ENCODE measurements around the gene IL10. TPM values are rescaled to one million over a fixed set of nuclear protein-coding genes. Genes with fewer than 3 reads are reported as not detected.

Gene IL10
- total and polyA plus RNA-seq, 4 donors = 0.23 to 3.1 (median 0.87) TPM

- no peak overlapping the region for H3K4me3 ChIP-seq (ENCODE audit: low read depth, low read length)
- 67% methylated on average over 1 of the region's 3 CpGs for WGBS (ENCODE audit: insufficient coverage)
- no peak for DNase-seq (ENCODE audit: low read depth in 4 of 6, low spot score in 6 of 6)
Measured at GRCh38 chr1:206738370-206739366, 33.6 kb downstream of the IL10 start.

GRCh38 chr1:206737729-206738201 lies 34.5 kb downstream of the IL10 start:
- H3K4me1 ChIP-seq (ENCODE audit: control insufficient read depth, insufficient read depth, low read length) = no peaks in the 10 kb centered on the region
- no peaks in the 10 kb centered on the region for H3K27me3 ChIP-seq (ENCODE audit: control insufficient read depth, insufficient read depth, low read length)
- DNase-seq (ENCODE audit: low read depth in 4 of 6, low spot score in 6 of 6) = no peak
- 25% methylated on average over 1 of the region's 3 CpGs for WGBS (ENCODE audit: insufficient coverage)
- no peaks in the 10 kb centered on the region for H3K9me3 ChIP-seq (ENCODE audit: control insufficient read depth, insufficient read depth, low read length)
- H3K36me3 ChIP-seq (ENCODE audit: control insufficient read depth, insufficient read depth, low read length) = peaks cover 26% of the 10 kb centered on the region
- no peak overlapping the region for H3K4me3 ChIP-seq (ENCODE audit: low read depth, low read length)
- H3K27ac ChIP-seq (ENCODE audit: low read depth, low read length) = no peak overlapping the region

More at GRCh38 chr1:206738370-206739366, 33.6 kb downstream of the IL10 start:
- Histone ChIP-seq H3K36me3 (ENCODE audit: control insufficient read depth, insufficient read depth, low read length) (peaks cover 18% of the 10 kb centered on the region), H3K27me3 (ENCODE audit: control insufficient read depth, insufficient read depth, low read length) (no peaks in the 10 kb centered on the region), H3K9me3 (ENCODE audit: control insufficient read depth, insufficient read depth, low read length) (no peaks in the 10 kb centered on the region), H3K4me1 (ENCODE audit: control insufficient read depth, insufficient read depth, low read length) (no peaks in the 10 kb centered on the region), H3K27ac (ENCODE audit: low read depth, low read length) (no peak overlapping the region)

- H3K9me3 ChIP-seq (ENCODE audit: control insufficient read depth, insufficient read depth, low read length) = no peaks in the 10 kb centered on the region
- H3K36me3 ChIP-seq (ENCODE audit: control insufficient read depth, insufficient read depth, low read length) = peaks cover 32% of the 10 kb centered on the region
- no peaks in the 10 kb centered on the region for H3K4me1 ChIP-seq (ENCODE audit: control insufficient read depth, insufficient read depth, low read length)
- no peak overlapping the region for H3K27ac ChIP-seq (ENCODE audit: low read depth, low read length)
- no peaks in the 10 kb centered on the region for H3K27me3 ChIP-seq (ENCODE audit: control insufficient read depth, insufficient read depth, low read length)
- no peak for DNase-seq (ENCODE audit: low read depth in 4 of 6, low spot score in 6 of 6)
- no peak overlapping the region for H3K4me3 ChIP-seq (ENCODE audit: low read depth, low read length)
- WGBS (ENCODE audit: insufficient coverage) = 91% methylated on average over 14 of the region's 14 CpGs
Measured at GRCh38 chr1:206736878-206737728, 35.2 kb downstream of the IL10 start.

- H3K27ac ChIP-seq (ENCODE audit: low read depth, low read length) = no peak overlapping the region
- no peaks in the 10 kb centered on the region for H3K4me1 ChIP-seq (ENCODE audit: control insufficient read depth, insufficient read depth, low read length)
- no peaks in the 10 kb centered on the region for H3K27me3 ChIP-seq (ENCODE audit: control insufficient read depth, insufficient read depth, low read length)
- DNase-seq (ENCODE audit: low read depth in 4 of 6, low spot score in 6 of 6) = peak in 1 of 6 donors; percentile 18
- H3K4me3 ChIP-seq (ENCODE audit: low read depth, low read length) = no peak overlapping the region
- no peaks in the 10 kb centered on the region for H3K9me3 ChIP-seq (ENCODE audit: control insufficient read depth, insufficient read depth, low read length)
- WGBS (ENCODE audit: insufficient coverage) = 80% methylated on average over 4 of the region's 5 CpGs
- peaks cover 47% of the 10 kb centered on the region for H3K36me3 ChIP-seq (ENCODE audit: control insufficient read depth, insufficient read depth, low read length)
Measured at GRCh38 chr1:206735553-206736031, 36.7 kb downstream of the IL10 start.

GRCh38 chr1:206734499-206735142 lies 37.7 kb downstream of the IL10 start:
- no peak overlapping the region for H3K27ac ChIP-seq (ENCODE audit: low read depth, low read length)
- WGBS (ENCODE audit: insufficient coverage) = 67% methylated on average over 8 of the region's 9 CpGs
- peaks cover 57% of the 10 kb centered on the region for H3K36me3 ChIP-seq (ENCODE audit: control insufficient read depth, insufficient read depth, low read length)
- DNase-seq (ENCODE audit: low read depth in 4 of 6, low spot score in 6 of 6) = peak in 2 of 6 donors; percentile 24 to 31
- no peaks in the 10 kb centered on the region for H3K9me3 ChIP-seq (ENCODE audit: control insufficient read depth, insufficient read depth, low read length)
- H3K4me1 ChIP-seq (ENCODE audit: control insufficient read depth, insufficient read depth, low read length) = no peaks in the 10 kb centered on the region
- H3K4me3 ChIP-seq (ENCODE audit: low read depth, low read length) = no peak overlapping the region
- no peaks in the 10 kb centered on the region for H3K27me3 ChIP-seq (ENCODE audit: control insufficient read depth, insufficient read depth, low read length)

- 87% methylated on average over 6 of the region's 11 CpGs for WGBS (ENCODE audit: insufficient coverage)
- Histone ChIP-seq H3K36me3 (ENCODE audit: control insufficient read depth, insufficient read depth, low read length) (peaks cover 69% of the 10 kb centered on the region), H3K4me3 (ENCODE audit: low read depth, low read length) (no peak overlapping the region), H3K9me3 (ENCODE audit: control insufficient read depth, insufficient read depth, low read length) (no peaks in the 10 kb centered on the region), H3K27me3 (ENCODE audit: control insufficient read depth, insufficient read depth, low read length) (no peaks in the 10 kb centered on the region), H3K4me1 (ENCODE audit: control insufficient read depth, insufficient read depth, low read length) (peaks cover 2% of the 10 kb centered on the region), H3K27ac (ENCODE audit: low read depth, low read length) (no peak overlapping the region)
- DNase-seq (ENCODE audit: low read depth in 4 of 6, low spot score in 6 of 6) = no peak
Measured at GRCh38 chr1:206732992-206733391, 39.3 kb downstream of the IL10 start.

GRCh38 chr1:206732508-206732907 lies 39.8 kb downstream of the IL10 start:
- Histone ChIP-seq H3K36me3 (ENCODE audit: control insufficient read depth, insufficient read depth, low read length) (peaks cover 69% of the 10 kb centered on the region), H3K27me3 (ENCODE audit: control insufficient read depth, insufficient read depth, low read length) (no peaks in the 10 kb centered on the region), H3K4me3 (ENCODE audit: low read depth, low read length) (no peak overlapping the region), H3K4me1 (ENCODE audit: control insufficient read depth, insufficient read depth, low read length) (peaks cover 5% of the 10 kb centered on the region), H3K27ac (ENCODE audit: low read depth, low read length) (no peak overlapping the region), H3K9me3 (ENCODE audit: control insufficient read depth, insufficient read depth, low read length) (no peaks in the 10 kb centered on the region)
- WGBS (ENCODE audit: insufficient coverage) = 97% methylated on average over 8 of the region's 11 CpGs
- DNase-seq (ENCODE audit: low read depth in 4 of 6, low spot score in 6 of 6) = no peak

- peaks cover 5% of the 10 kb centered on the region for H3K4me1 ChIP-seq (ENCODE audit: control insufficient read depth, insufficient read depth, low read length)
- peaks cover 58% of the 10 kb centered on the region for H3K36me3 ChIP-seq (ENCODE audit: control insufficient read depth, insufficient read depth, low read length)
- no peaks in the 10 kb centered on the region for H3K9me3 ChIP-seq (ENCODE audit: control insufficient read depth, insufficient read depth, low read length)
- no peaks in the 10 kb centered on the region for H3K27me3 ChIP-seq (ENCODE audit: control insufficient read depth, insufficient read depth, low read length)
- no peak for DNase-seq (ENCODE audit: low read depth in 4 of 6, low spot score in 6 of 6)
- 100% methylated on average over 3 of the region's 3 CpGs for WGBS (ENCODE audit: insufficient coverage)
- H3K4me3 ChIP-seq (ENCODE audit: low read depth, low read length) = no peak overlapping the region
- no peak overlapping the region for H3K27ac ChIP-seq (ENCODE audit: low read depth, low read length)
Measured at GRCh38 chr1:206729507-206729906, 42.8 kb downstream of the IL10 start.

GRCh38 chr1:206729050-206729449 lies 43.2 kb downstream of the IL10 start:
- Histone ChIP-seq H3K27me3 (ENCODE audit: control insufficient read depth, insufficient read depth, low read length) (no peaks in the 10 kb centered on the region), H3K4me3 (ENCODE audit: low read depth, low read length) (no peak overlapping the region), H3K27ac (ENCODE audit: low read depth, low read length) (no peak overlapping the region), H3K36me3 (ENCODE audit: control insufficient read depth, insufficient read depth, low read length) (peaks cover 55% of the 10 kb centered on the region), H3K9me3 (ENCODE audit: control insufficient read depth, insufficient read depth, low read length) (no peaks in the 10 kb centered on the region), H3K4me1 (ENCODE audit: control insufficient read depth, insufficient read depth, low read length) (peaks cover 5% of the 10 kb centered on the region)
- no peak for DNase-seq (ENCODE audit: low read depth in 4 of 6, low spot score in 6 of 6)
- 99% methylated on average over 6 of the region's 6 CpGs for WGBS (ENCODE audit: insufficient coverage)

Data from spinal cord (tissue), 10 donors.